Uterus (tissue), 4 donors: ENCODE measurements around the gene SLC26A5. TPM values are rescaled to one million over a fixed set of nuclear protein-coding genes. Genes with fewer than 3 reads are reported as not detected.
"Not testable (repeated sequence)": the region's sequence is repeated elsewhere in the genome, so short reads cannot be mapped to it uniquely, and the experiment has no call there.

ENCODE experiments used
- DNase-seq, 2 donors: peaks; one replicate each; pipeline ENCODE4 v3.0.0-alpha.2; 2019 to 2020
- H3K27ac ChIP-seq, 2 donors: fragments of 200-600 bp; sonication (generic); 1 replicate in 1 of 2; 2 replicates in 1 of 2; pipeline ENCODE4 v1.5.1; 2016 to 2018
- H3K27me3 ChIP-seq, 2 donors: fragments of 200-600 bp; sonication (generic); one replicate each; pipeline ENCODE4 v1.5.1; 2018 to 2019; ENCODE audit warnings: control low read depth in 1 of 2
- H3K36me3 ChIP-seq, 2 donors: fragments of 200-600 bp; sonication (generic); one replicate each; pipeline ENCODE4 v1.5.1; 2019; ENCODE audit warnings: control low read depth in 1 of 2
- H3K4me1 ChIP-seq, 2 donors: fragments of 200-600 bp; sonication (generic); one replicate each; pipeline ENCODE4 v1.5.1; 2018 to 2019; ENCODE audit warnings: control low read depth in 1 of 2
- H3K4me3 ChIP-seq, 2 donors: fragments of 200-600 bp; sonication (generic); 1 replicate in 1 of 2; 2 replicates in 1 of 2; pipeline ENCODE4 v1.5.1; 2018 to 2019; ENCODE audit warnings: mild to moderate bottlenecking in 1 of 2
- H3K9me3 ChIP-seq, 2 donors: fragments of 200-600 bp; sonication (generic); one replicate each; pipeline ENCODE4 v1.5.1; 2019; ENCODE audit warnings: control low read depth in 1 of 2
- POLR2A ChIP-seq, 2 donors: fragments of 450-650 bp; IDR thresholded peaks; one replicate each; pipeline ENCODE4 v1.6.1; 2016; ENCODE audit warnings: antibody characterized with exemption in 2 of 2, mild to moderate bottlenecking in 1 of 2, moderate library complexity in 1 of 2
- intact Hi-C: fragments of 100-400 bp; cut with DNase I; formaldehyde crosslinking; loops from one replicate; pipeline ENCODE4 v1.15.1; 2023; ENCODE audit warnings: low total_unique reads
- total RNA-seq, 4 donors: library from RNA; depleted of rRNA in 3 of 4; stranded (reverse); fragments of >200 nt in 3 of 4; gene quantifications; one replicate each; pipeline versions ENCODE4 v1.1.0 to v1.2.4, GENCODE V29; 2014 to 2023
- TF ChIP-seq, protein P1 (sequence below), 4 experiments: fragments of 200-600 bp in 2 of 4; fragments of 450-650 bp in 2 of 4; sonication (generic) in 2 of 4; IDR thresholded peaks; one replicate each; pipeline ENCODE4 v1.5.1; 2016 to 2019; ENCODE audit warnings: antibody characterized with exemption in 4 of 4, mild to moderate bottlenecking in 2 of 4, moderate library complexity in 1 of 4
- donor health status: DM: yes; HTN: yes; CAD: no.

The SLC26A5 gene
- total RNA-seq, 4 donors from 2014 or later, result 0.28 to 0.37 TPM; not detected in 2

DNA sequence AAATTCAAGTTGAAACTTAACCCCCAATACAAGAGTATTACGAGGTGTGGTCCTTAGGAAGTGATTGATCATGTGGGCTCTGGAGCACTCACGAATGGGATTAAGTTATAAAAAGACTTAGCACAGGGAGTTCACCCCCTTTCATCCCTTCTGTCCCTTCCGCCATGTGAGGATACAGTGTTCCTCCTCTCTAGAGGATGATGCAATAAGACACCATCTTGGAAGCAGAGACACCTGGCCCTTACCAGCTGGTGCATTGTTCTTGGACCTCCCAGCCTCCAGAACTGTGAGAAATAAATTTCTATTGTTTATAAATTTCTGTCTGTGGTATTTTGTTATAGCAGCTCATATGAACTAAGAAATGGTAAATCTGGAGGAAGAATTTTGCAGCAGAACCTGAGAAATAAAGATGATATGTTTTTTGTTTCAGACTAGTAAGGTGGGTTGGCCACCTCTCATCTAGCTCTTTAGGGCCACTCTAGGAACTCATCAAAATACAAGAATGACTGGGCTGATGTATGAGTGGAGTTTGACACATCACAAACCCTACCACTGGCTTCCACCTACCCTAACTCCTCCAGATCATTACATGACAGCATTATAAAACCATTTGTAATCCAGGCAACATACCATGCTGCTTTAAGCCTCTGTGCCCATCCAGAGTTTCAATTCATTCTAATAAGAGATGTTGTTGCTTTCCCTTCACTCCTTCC, 22.4 kb downstream of the SLC26A5 start:
- no peak for TF ChIP-seq POLR2A (IDR thresholded peaks at IDR 0.05)
- TF ChIP-seq, protein P1, sequence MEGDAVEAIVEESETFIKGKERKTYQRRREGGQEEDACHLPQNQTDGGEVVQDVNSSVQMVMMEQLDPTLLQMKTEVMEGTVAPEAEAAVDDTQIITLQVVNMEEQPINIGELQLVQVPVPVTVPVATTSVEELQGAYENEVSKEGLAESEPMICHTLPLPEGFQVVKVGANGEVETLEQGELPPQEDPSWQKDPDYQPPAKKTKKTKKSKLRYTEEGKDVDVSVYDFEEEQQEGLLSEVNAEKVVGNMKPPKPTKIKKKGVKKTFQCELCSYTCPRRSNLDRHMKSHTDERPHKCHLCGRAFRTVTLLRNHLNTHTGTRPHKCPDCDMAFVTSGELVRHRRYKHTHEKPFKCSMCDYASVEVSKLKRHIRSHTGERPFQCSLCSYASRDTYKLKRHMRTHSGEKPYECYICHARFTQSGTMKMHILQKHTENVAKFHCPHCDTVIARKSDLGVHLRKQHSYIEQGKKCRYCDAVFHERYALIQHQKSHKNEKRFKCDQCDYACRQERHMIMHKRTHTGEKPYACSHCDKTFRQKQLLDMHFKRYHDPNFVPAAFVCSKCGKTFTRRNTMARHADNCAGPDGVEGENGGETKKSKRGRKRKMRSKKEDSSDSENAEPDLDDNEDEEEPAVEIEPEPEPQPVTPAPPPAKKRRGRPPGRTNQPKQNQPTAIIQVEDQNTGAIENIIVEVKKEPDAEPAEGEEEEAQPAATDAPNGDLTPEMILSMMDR (IDR thresholded peaks at IDR 0.05), result no peak

DNA sequence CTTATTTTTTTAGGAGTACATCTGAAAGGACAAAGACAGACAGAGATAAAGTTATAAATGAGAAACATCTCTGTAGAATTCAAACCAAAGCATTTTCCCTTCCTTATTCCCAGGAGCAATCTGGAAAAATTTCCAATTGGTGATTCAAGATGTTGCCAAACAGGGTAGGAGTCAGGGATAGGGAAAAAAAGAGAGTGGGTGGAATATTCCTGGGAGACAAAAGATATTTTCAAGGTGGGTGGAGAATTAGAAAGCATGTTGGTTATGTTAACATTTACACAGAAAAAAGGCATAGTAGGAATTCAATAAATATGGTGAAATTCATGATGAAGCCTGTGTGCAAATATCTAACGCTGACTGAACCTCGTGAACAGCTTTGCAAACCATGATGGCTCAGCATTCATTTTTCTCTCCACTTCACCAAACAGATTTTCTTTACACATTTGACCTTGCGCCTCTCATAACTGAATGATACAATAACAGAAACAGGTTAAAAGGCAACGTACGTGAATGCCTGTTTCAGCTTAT, 25.1 kb downstream of the SLC26A5 start:
- Histone ChIP-seq H3K4me3 (no peak overlapping the region), H3K27ac (no peak overlapping the region), H3K9me3 (no peaks in the 10 kb centered on the region), H3K4me1 (no peaks in the 10 kb centered on the region), H3K36me3 (no peaks in the 10 kb centered on the region), H3K27me3 (no peaks in the 10 kb centered on the region)
- DNase-seq, result no peak
- intact Hi-C loops, result no loop called here
- no peak for TF ChIP-seq POLR2A (IDR thresholded peaks at IDR 0.05)
- TF ChIP-seq, protein P1 (IDR thresholded peaks at IDR 0.05), result no peak

More for the DNA sequence above, 22.4 kb downstream of the SLC26A5 start:
- no peaks in the 10 kb centered on the region for H3K36me3 ChIP-seq
- DNase-seq, result no peak
- no peaks in the 10 kb centered on the region for H3K4me1 ChIP-seq
- intact Hi-C loops, result no loop called here
- H3K27ac ChIP-seq, result no peak overlapping the region
- H3K9me3 ChIP-seq, result no peaks in the 10 kb centered on the region
- no peaks in the 10 kb centered on the region for H3K27me3 ChIP-seq
- H3K4me3 ChIP-seq, result no peak overlapping the region

DNA sequence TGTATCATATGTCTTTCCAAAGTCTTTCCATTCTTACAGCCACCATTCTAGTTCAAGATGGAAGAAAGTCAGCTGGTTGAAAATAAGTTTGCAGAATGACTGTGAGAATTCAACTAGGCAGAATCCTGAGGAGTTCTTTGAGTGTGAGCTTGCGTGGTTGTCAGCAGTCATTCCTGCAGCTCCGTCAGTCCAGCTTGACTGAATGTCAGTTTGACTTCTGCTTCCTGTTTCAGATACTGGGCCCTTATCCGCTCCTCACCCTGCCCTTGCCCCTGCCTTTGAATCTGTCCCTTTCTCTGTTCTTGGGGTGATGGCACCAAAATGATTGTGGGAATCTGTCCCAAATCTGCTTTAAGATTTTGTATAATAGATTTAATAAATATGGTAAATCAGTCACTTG, 27.8 kb downstream of the SLC26A5 start:
- TF ChIP-seq, protein P1 (IDR thresholded peaks at IDR 0.05), result no peak
- no peak for TF ChIP-seq POLR2A (IDR thresholded peaks at IDR 0.05)
- Histone ChIP-seq H3K27me3 (no peaks in the 10 kb centered on the region), H3K36me3 (no peaks in the 10 kb centered on the region), H3K9me3 (no peaks in the 10 kb centered on the region), H3K4me3 (no peak overlapping the region), H3K27ac (no peak overlapping the region), H3K4me1 (no peaks in the 10 kb centered on the region)
- no peak for DNase-seq
- intact Hi-C loops, result no loop called here

DNA sequence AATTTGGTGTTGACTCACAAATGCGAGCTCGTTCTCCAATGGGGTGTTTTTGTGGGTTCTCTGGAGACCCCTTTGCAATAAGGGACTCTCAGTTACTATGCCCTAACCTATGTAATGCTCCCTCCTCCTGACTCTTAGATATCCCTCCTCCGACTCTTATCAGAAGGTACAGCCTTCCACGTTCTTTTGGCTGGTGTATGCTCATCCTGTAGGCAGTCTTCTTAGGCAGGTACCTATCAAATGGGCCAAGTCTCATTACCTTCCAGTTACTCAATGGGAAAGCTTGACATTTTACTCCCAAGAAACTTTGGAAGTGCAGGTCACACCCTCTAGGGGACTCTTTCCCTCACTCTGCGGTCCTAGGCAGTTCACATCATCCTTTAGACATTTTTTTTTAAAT, 32.6 kb downstream of the SLC26A5 start:
- no peak for TF ChIP-seq POLR2A (IDR thresholded peaks at IDR 0.05)
- TF ChIP-seq, protein P1 (IDR thresholded peaks at IDR 0.05), result no peak
- Histone ChIP-seq H3K4me1 (no peaks in the 10 kb centered on the region), H3K36me3 (no peaks in the 10 kb centered on the region), H3K9me3 (no peaks in the 10 kb centered on the region), H3K27ac (no peak overlapping the region), H3K27me3 (no peaks in the 10 kb centered on the region), H3K4me3 (no peak overlapping the region)
- intact Hi-C loops, result no loop called here
- no peak for DNase-seq

DNA sequence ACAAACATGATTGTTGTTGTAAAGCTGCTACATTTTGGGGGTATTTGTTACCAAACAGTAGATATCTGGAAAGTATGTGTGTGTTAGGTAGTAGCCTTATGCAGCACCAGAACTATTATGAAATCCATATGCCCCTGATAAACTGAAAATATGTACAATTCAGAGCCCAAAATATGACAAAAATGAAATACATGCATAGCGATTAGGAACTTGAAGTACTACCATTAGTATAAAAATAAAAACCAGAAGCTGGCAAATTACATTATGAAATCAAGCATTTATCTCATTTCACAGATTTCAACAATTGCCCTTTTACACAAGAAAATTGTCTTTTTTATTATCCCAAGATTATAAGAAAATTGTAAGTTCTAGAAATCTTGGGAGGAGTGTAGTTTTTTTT, 33.9 kb downstream of the SLC26A5 start:
- no peaks in the 10 kb centered on the region for H3K27me3 ChIP-seq
- intact Hi-C loops, result no loop called here
- no peaks in the 10 kb centered on the region for H3K36me3 ChIP-seq
- H3K9me3 ChIP-seq, result no peaks in the 10 kb centered on the region
- H3K27ac ChIP-seq, result no peak overlapping the region
- no peak for DNase-seq
- no peak for TF ChIP-seq POLR2A (IDR thresholded peaks at IDR 0.05)
- TF ChIP-seq, protein P1 (IDR thresholded peaks at IDR 0.05), result no peak
- H3K4me3 ChIP-seq, result no peak overlapping the region
- no peaks in the 10 kb centered on the region for H3K4me1 ChIP-seq

DNA sequence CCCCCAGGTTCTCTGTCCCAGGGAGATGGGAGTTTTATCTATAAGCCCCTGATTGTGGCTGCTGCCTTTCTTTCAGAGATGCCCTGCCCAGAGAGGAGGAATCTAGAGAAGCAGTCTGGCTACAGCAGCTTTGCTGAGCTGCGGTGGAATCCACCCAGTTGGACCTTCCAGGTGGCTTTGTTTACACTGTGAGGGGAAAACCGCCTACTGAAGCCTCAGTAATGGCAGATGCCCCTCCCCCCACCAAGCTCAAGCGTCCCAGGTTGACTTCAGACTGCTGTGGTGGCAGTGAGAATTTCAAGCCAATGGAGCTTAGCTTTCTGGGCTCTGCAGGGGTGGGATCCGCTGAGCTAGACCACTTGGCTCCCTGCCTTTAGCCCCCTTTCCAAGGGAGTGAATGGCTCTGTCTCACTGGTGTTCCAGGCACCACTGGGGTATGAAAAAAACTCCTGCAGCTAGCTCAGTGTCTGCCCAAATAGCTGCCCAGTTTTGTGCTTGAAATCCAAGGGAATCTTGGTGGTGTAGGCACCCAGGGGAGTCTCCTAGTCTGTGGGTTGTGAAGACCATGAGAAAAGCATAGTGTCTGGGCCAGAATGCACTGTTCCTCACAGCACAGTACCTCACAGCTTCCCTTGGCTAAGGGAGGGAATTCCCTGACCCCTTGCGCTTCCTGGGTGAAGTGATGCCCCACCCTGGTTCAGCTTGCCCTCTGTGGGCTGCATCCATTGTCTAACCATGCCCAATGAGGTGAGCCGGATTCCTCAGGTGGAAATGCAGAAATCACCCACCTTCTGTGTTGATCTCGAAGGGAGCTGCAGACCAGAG, 40.0 kb downstream of the SLC26A5 start:
- DNase-seq, intact Hi-C loops, H3K36me3 ChIP-seq, H3K4me3 ChIP-seq, H3K27ac ChIP-seq, H3K9me3 ChIP-seq, H3K27me3 ChIP-seq, H3K4me1 ChIP-seq: not testable (repeated sequence)

DNA sequence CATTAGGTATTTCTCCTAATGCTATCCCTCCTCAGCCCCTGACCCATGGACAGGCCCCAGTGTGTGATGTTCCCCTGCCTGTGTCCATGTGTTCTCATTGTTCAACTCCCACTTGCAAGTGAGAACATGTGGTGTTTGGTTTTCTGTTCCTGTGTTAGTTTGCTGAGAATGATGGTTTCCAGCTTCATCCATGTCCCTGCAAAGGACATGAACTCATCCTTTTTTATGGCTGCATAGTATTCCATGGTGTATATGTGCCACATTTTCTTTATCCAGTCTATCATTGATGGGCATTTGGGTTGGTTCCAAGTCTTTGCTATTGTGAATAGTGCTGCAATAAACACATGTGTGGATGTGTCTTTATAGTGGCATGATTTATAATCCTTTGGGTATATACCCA, 46.3 kb downstream of the SLC26A5 start:
- intact Hi-C loops, result not testable (repeated sequence)

More for the DNA sequence above, 46.3 kb downstream of the SLC26A5 start:
- not testable (repeated sequence) for H3K36me3 ChIP-seq, H3K4me3 ChIP-seq, H3K27me3 ChIP-seq, DNase-seq, H3K9me3 ChIP-seq, H3K27ac ChIP-seq, H3K4me1 ChIP-seq
